Heart left ventricle (tissue), 13 donors: Measurements from ENCODE around the gene PARD3B.

Source experiments
- CTCF ChIP-seq, 12 donors: fragments of 200-600 bp; sonication (generic) in 4 of 12; IDR thresholded peaks; one replicate each; pipeline versions ENCODE4 v1.5.0 to v1.8.0; 2018 to 2022; ENCODE audit warnings: antibody characterized with exemption in 12 of 12, mild to moderate bottlenecking in 5 of 12
- POLR2A ChIP-seq, 2 donors: fragments of 450-650 bp; IDR thresholded peaks; one replicate each; pipeline ENCODE4 v1.6.1; 2017; ENCODE audit warnings: antibody characterized with exemption in 2 of 2, mild to moderate bottlenecking in 2 of 2, moderate library complexity in 2 of 2
- donor health status: ischemic (EF 13 %, LVEDD 7.1; RV severe dilation, severe dysfunction).
- donor health status: DM: no; HTN: yes; CAD: no.
- donor health status: DM: no; HTN: no; CAD: no.
- donor health status: ischemic (EF 25% LVEDD 6.9; RV normal size, moderate dysfunction).
- donor health status: ischemic (EF 25% LVEDD 5.7; RV mildly dilated, moderate dysfunction).
- donor health status: ischemic (EF 35%, LVEDD 5.7; RV mildly dilated, moderate dysfunction).
- donor health status: nonischemic (EF 11% LVEDD 7.7; RV severe dilation, severe dysfunction).
- donor health status: DM: yes; HTN: yes; CAD: no.
- donor health status: PGD.
- donor health status: ischemic (EF 29% LVEDD 5.4; RV normal size, mild dysfunction).
- donor health status: nonischemic (EF 23%, LVEDD 6.1; RV moderate dilation, normal function).

GRCh38 chr2:205484215-205484614 lies 938.9 kb downstream of the PARD3B start:
- TF ChIP-seq CTCF (IDR thresholded peaks at IDR 0.05) (no peak), POLR2A (IDR thresholded peaks at IDR 0.05) (no peak)
